GM12864 (cell line): Measurements from ENCODE around the gene HIGD1A.

ENCODE experiments used
- DNase-seq: peaks from one replicate; pipeline ENCODE4 v3.0.0-alpha.2; 2011; ENCODE audit warnings: low read depth
- H3K4me3 ChIP-seq: 2 replicates; pipeline ENCODE4 v1.5.1; 2011; ENCODE audit warnings: mild to moderate bottlenecking, low read depth, low read length, control low read depth
- CTCF ChIP-seq: IDR thresholded peaks from 2 replicates; pipeline ENCODE4 v1.5.1; 2011; ENCODE audit warnings: low read depth, mild to moderate bottlenecking, moderate library complexity, low read length, control low read depth, inconsistent platforms; ENCODE audit errors: missing control alignments

Gene HIGD1A

GRCh38 chr3:42769477-42770131, 34.7 kb downstream of the HIGD1A start:
- no peak overlapping the region for H3K4me3 ChIP-seq
- no peak for DNase-seq
- TF ChIP-seq CTCF = no peak

GRCh38 chr3:42764561-42765295, 39.6 kb downstream of the HIGD1A start:
- no peak for TF ChIP-seq CTCF
- no peak overlapping the region for H3K4me3 ChIP-seq
- DNase-seq = no peak

- no peak for TF ChIP-seq CTCF
- no peak for DNase-seq
- H3K4me3 ChIP-seq = no peak overlapping the region
Measured at GRCh38 chr3:42764115-42764514, 40.2 kb downstream of the HIGD1A start.

GRCh38 chr3:42763021-42763420, 41.3 kb downstream of the HIGD1A start:
- TF ChIP-seq CTCF = no peak
- DNase-seq = no peak

GRCh38 chr3:42762046-42762724, 42.1 kb downstream of the HIGD1A start:
- DNase-seq = no peak
- no peak overlapping the region for H3K4me3 ChIP-seq
- no peak for TF ChIP-seq CTCF

More at GRCh38 chr3:42763021-42763420, 41.3 kb downstream of the HIGD1A start:
- H3K4me3 ChIP-seq = no peak overlapping the region

- no peak for TF ChIP-seq CTCF
- no peak for DNase-seq
- H3K4me3 ChIP-seq = no peak overlapping the region
Measured at GRCh38 chr3:42758126-42758525, 46.2 kb downstream of the HIGD1A start.
